Renal cortex interstitium (tissue), 11 donors: ENCODE data around the gene C1QTNF5. TPM values are rescaled to one million over a fixed set of nuclear protein-coding genes. Genes with fewer than 3 reads are reported as not detected.

ENCODE experiments used
- DNase-seq, 11 donors: peaks; one replicate each; pipeline ENCODE4 v3.0.0-alpha.2; 2013; ENCODE audit warnings: low read depth in 9 of 11, low spot score in 4 of 11; ENCODE audit errors: extremely low read depth in 1 of 11
- polyA plus RNA-seq, 3 donors: library from polyadenylated mRNA; unstranded; fragments of 120-200 nt; gene quantifications; one replicate each; pipeline ENCODE4 v1.2.1, GENCODE V29; 2013; ENCODE audit not compliant: insufficient read length in 3 of 3

C1QTNF5 gene
- polyA plus RNA-seq, 3 donors: 18.1 to 30.5 (median 23.7) TPM

DNA sequence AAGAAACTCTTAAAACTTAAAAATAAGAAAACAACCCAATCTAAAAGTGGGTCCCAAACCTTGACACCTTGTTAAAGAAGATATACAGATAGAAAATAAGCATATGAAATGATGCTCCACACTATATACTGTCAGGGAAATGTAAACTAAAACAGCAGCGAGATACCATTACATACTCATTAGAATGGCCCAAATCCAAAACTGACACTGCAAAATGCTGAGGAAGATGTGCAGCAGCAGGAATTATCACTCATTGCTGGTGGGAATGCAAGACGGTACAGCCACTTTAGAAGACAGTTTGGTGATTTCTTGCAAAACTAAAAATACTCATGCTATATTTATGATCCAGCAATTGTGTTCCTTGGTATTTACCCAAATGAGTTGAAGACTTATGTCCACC is 11.4 kb downstream of the C1QTNF5 start:
- DNase-seq: no peak

DNA sequence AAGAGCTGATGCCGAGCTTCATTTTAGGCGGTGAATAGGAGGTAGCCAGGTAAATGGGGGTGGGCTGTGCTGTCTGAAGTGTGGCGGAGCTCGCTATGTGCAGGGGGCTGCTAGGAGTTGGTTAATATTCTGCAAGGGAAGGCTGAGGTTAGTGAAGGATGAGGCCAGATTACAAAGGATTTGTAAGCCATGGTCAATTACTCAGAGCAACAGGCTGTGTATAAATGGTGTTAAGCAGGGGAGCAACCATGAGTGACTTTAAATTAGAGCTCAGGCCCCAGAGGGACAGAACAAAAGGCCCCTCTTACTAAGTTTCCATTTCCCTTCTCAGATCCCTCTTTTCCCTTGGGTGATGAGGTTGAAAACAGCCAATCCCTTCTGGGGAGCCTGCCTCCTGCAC is 16.5 kb downstream of the C1QTNF5 start:
- DNase-seq: no peak

- peak in 2 of 11 donors; percentile 74 to 80 for DNase-seq
These were observed 17.1 kb downstream of the C1QTNF5 start for GRCh38 chr11:119323532-119324033.

DNA sequence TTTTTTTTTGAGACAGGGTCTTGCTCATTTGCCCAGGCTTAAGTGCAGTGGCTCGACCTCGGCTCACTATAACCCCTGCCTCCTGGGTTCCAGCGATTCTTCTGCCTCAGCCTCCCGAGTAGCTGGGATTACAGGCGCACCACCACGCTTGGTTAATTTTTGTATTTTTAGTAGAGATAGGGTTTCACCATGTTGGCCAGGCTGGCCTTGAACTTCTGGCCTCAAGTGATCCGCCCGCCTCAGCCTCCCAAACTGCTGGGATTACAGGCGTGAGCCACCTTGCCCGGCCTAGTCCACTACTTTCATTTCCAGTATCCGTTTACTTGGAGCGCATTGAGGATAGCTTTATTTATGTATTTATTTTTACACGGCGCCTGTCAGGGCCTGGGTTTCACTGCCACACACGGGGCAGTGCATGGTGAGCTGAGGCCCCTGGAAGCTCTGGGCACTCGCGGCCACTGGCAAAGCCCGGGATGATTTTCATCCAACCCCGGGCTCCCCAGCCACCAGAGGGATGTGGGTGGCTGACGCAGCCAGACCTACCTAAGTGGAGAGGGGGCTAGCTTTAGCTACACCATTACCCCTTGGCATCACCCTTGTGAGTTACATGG is 17.7 kb downstream of the C1QTNF5 start:
- DNase-seq: no peak

- no peak for DNase-seq
These were observed 18.3 kb downstream of the C1QTNF5 start for GRCh38 chr11:119322360-119322739.

DNA sequence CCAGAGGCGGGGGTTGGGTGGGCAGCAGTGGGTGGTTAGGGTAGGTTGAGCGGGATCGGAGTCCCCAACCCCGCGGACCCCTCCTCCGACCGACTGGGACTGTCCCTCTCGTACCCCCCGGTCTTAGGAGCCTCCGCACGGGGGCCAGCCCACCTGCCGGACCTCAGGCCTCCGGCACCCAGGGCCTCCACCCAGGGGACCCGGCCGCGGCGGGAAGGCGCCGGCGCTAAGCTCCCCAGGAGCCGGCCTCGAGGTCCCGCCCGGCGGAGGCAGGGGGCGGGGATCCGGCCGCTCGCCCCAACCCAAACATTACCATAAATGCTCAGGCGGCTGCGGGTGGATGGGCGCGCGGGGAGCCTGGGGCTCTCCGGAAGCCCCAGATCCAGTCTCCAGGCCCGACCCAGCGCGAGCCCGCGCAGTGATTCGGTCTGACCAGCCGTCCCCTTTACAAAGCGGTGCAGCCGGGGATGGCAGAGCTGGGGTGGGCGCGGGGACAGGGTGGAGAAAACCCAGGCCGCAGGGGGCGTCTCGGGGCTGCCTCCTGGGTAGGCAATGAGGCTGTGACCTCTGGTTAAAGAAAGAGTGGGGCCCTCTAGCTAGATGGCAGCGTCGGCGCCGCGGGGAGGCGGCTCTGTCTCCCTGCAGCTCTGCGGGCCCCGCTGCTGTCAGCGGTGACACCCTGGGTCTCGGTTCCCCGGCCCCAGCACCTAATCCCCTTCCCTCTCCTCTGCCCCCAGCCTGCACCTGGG is 19.7 kb downstream of the C1QTNF5 start:
- peak in 1 of 11 donors; percentile 56 for DNase-seq

DNA sequence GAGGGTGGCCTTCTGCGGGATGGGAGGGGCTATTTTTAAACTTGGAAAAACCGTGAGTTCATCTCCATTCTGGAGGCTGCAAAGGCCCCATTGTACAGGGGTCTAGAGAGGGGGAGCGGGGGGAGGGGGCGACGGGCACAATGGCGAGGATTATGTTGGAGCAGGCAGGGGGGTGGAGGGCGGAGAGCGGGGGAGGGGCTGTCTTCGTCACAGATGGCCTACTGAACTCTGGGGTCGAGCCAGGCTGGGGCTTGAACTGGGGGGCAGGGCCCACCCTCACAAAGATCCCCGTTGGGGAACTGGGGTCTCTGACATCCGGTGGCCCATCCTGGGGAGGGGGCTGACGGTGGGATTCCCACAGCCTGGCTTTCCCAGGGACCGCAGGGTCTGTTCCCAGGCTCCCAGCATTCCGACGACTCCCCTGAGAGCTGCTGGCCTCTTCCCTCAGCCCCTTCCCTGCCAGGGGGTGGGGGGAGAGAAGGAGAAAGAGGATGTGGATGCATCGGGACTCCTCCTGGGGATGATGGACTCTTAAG is 20.4 kb downstream of the C1QTNF5 start:
- DNase-seq: no peak

DNA sequence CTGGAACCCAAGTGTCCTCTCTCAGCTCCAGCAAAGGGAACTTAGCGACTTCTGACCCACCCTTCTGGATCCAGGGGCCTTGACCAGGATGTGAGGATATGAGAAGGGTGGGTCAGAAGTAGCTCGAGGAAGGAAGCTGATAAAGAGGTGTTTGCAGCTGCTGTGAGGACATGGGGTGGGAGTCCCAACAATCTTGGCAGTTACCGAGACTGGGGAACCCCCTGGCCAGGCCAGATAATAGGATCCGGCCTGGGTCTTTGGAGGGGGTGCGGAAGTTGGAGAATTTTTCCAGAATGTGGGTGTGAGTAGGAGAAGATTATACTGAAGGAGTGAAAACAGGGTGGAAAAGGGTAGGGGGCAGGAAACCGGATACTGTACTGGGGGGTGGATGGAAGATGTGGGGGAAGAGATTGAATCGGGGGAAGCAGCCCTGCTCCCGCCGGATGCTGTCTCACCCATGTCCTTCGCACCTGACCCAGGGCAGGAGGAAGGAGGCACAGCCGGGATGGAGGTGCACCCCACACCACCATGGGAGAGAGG is 20.9 kb downstream of the C1QTNF5 start:
- no peak for DNase-seq

GRCh38 chr11:119319136-119319699 is 21.5 kb downstream of the C1QTNF5 start:
- DNase-seq: no peak

DNA sequence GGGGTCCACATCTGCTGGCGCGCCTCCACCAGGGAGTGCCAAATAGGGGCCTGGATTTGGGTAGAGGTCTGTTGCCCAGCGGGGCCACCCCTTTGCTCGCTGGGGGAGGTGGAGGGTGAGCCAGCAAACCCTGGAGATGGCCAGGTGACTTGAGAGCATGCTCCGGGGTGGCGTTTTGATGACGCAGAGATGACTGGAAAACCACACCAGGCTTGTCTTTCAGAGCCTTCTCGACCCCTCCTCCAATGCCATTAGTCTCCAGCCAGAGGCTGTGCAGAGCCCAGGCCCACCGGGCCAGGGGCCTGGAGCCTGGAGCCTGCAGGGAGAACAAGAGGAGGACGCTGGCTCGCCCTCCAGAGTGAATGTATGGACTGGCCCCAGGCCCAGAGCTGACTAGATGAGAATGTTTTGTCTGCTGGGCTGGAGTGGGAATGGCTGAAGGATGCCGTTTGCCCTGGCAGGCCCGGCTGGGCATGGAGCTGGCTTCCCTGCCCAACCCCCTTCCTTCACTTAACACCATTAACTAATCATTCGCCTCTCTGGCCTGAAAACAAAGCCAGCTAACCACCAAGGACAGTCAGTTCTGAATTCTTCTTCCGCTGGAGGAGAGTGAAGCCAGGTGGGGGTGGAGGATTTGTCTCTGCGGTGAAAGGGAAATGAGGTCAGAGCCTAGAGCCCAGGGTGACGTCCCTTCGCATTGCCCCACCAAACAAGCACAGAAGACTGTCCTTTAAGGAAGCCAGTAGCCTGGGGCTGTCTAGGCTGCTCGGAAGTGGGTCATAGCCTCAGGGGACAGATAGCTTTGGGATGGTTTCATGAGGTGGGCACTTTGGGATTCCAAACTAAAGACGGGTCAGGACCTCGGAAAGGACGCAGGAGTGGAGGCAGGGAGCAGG is 22.2 kb downstream of the C1QTNF5 start:
- no peak for DNase-seq

- DNase-seq: no peak
These were observed 23.0 kb downstream of the C1QTNF5 start for GRCh38 chr11:119317592-119318239.

- peak in 1 of 11 donors; percentile 38 for DNase-seq
These were observed 23.7 kb downstream of the C1QTNF5 start, which contains the start of gene MCAM for GRCh38 chr11:119316729-119317591. TSS of gene MCAM (minus strand) at chr11:119317130. CDS start at chr11:119317101, 29 bp downstream.

DNA sequence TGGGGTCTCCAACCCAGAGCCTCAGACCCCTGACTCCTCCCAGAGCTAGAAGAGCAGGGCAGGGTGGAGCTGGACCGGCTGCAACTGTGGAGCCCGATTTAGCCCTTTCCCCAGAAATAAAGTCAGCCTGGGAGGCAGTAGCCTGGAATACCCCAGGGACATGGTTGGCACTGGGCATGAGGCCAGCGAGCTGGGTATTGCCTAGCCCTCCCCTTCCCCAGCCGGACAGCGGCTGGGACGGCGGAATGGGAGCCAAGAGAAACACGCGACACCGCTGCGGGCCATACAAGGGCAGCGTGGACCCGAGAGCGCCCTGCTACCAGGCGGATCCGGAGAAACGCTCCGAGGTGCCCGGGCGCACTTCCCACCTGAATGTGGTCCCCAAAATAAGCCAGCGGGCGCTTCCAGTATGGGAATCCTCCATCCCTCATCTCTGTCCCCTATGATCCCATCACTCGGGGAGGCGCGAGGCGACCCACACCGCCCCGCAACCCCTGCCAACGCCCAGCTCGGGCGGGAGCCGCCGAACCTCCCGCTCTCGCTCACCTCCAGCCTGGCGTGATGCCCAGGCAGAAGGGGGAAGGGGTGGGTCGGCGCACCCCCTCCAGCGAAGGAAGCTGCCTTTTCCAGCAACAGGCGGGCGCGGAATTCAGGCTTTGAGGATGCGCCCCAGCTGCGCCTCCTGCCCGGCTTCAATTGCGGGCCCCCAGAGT is 24.5 kb downstream of the C1QTNF5 start:
- no peak for DNase-seq

GRCh38 chr11:119315131-119316015 is 25.3 kb downstream of the C1QTNF5 start:
- no peak for DNase-seq

GRCh38 chr11:119314726-119315125 is 26.0 kb downstream of the C1QTNF5 start:
- DNase-seq: no peak

GRCh38 chr11:119310682-119311052 is 30.0 kb downstream of the C1QTNF5 start:
- no peak for DNase-seq
